ENCODE measurements around the gene NTRK3. TPM values are rescaled to one million over a fixed set of nuclear protein-coding genes. Genes with fewer than 3 reads are reported as not detected.
"Not testable (repeated sequence)": the region's sequence is repeated elsewhere in the genome, so short reads cannot be mapped to it uniquely, and the experiment has no call there.

Gene NTRK3
- total RNA-seq, 6 experiments from 2014 or later: 0.35 to 0.75 (median 0.46) TPM

DNA sequence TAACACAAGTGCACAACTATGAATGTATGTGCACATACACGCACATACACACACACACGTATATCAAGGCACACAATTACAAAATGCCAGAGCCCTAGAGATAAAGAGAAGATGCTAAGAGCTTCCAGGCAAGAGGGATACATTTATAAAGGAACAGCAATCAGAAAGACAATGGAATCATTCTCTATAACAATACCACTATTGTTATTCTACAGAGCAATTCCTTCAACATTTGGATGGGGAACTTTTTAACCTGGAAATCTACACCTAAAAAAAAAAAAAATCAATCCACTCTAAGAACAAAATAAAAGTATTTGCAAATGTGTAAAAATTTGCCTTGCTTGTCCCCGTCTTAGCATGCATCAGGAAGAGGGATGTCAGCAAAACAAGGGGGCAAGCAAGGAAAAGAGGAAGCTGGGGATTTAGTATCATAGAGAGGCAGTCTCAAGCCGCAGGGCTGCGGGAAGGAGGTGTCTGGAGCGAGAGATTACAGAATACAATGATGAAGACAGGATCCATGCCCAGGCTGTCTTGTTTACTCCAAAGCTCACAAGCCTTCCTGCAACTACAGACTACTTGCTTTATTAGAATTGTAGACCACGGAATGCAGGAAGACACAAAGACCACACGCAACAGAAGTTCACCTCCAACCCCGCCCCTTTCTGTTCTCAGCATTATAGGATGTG lies 220.2 kb downstream of the NTRK3 start:
- ATAC-seq: peak in 3 of 4 donors; percentile 26 to 45 (median 43)
- intact Hi-C loops (cut with DNase I): no loop called here
- H3K4me1 ChIP-seq: no peaks in the 10 kb centered on the region

DNA sequence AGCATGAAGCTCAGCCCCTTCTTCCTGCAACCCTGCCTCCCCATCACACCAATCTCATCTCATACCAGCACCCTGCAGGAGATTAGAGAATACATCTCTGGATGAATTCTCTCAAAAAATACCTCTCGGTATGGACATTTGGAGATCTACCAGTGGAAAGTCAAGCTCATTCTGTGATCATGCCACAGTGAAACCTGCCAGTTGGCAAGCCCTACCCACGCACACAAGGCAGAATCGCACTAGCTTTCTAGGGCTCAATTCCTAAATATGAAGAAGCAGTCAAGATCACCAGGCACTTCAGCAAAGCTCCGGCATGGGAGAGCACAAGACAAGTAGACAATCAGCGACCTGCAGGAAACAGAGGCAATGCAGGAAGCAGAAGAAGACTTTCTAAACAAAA lies 221.2 kb downstream of the NTRK3 start:
- ATAC-seq (no peak), DNase-seq (no peak)
- intact Hi-C loops (cut with DNase I): no loop called here
- Histone ChIP-seq H3K9me3 (no peaks in the 10 kb centered on the region), H3K27ac (no peak overlapping the region), H3K36me3 (no peaks in the 10 kb centered on the region), H3K4me1 (no peaks in the 10 kb centered on the region), H3K4me3 (no peak overlapping the region), H3K27me3 (no peaks in the 10 kb centered on the region)
- WGBS (ENCODE audit: insufficient coverage, low coverage, low lambda C conversion rate, missing lambda C conversion rate): 36% methylated on average over 4 of the region's 5 CpGs
- TF ChIP-seq POLR2A (IDR thresholded peaks at IDR 0.05): no peak
- TF ChIP-seq, protein P1, sequence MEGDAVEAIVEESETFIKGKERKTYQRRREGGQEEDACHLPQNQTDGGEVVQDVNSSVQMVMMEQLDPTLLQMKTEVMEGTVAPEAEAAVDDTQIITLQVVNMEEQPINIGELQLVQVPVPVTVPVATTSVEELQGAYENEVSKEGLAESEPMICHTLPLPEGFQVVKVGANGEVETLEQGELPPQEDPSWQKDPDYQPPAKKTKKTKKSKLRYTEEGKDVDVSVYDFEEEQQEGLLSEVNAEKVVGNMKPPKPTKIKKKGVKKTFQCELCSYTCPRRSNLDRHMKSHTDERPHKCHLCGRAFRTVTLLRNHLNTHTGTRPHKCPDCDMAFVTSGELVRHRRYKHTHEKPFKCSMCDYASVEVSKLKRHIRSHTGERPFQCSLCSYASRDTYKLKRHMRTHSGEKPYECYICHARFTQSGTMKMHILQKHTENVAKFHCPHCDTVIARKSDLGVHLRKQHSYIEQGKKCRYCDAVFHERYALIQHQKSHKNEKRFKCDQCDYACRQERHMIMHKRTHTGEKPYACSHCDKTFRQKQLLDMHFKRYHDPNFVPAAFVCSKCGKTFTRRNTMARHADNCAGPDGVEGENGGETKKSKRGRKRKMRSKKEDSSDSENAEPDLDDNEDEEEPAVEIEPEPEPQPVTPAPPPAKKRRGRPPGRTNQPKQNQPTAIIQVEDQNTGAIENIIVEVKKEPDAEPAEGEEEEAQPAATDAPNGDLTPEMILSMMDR (IDR thresholded peaks at IDR 0.05): no peak

More for the DNA sequence above, 220.2 kb downstream of the NTRK3 start:
- no peak for DNase-seq
- H3K4me3 ChIP-seq: no peak overlapping the region
- H3K27ac ChIP-seq: no peak overlapping the region
- H3K36me3 ChIP-seq: no peaks in the 10 kb centered on the region
- H3K9me3 ChIP-seq: no peaks in the 10 kb centered on the region
- no peak for TF ChIP-seq POLR2A (IDR thresholded peaks at IDR 0.05)
- TF ChIP-seq, protein P1 (IDR thresholded peaks at IDR 0.05): no peak
- WGBS (ENCODE audit: insufficient coverage, low coverage, low lambda C conversion rate, missing lambda C conversion rate): 13% methylated on average over 9 of the region's 9 CpGs
- H3K27me3 ChIP-seq: no peaks in the 10 kb centered on the region

DNA sequence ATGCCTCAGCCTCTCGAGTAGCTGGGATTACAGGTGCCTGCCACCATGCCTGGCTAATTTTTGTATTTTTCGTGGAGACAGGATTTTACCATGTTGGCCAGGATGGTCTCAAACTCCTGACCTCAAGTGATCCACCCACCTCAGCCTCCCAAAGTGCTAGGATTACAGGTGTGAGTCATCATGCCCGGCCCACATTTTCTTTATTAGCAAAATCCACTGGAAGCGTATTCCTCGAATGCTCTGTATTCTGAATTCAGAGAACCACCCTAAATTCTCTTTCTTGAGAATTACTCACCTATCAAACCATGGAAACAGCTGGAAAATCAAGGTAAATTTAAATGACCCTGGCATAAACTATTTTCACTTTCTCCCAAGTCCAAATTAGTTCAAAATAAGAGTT lies 223.1 kb downstream of the NTRK3 start:
- H3K27ac ChIP-seq; H3K36me3 ChIP-seq; intact Hi-C loops (cut with DNase I); H3K4me1 ChIP-seq; DNase-seq; H3K9me3 ChIP-seq; H3K27me3 ChIP-seq; ATAC-seq; H3K4me3 ChIP-seq: not testable (repeated sequence)
- 66% methylated on average over 4 of the region's 5 CpGs for WGBS (ENCODE audit: insufficient coverage, low coverage, low lambda C conversion rate, missing lambda C conversion rate)

DNA sequence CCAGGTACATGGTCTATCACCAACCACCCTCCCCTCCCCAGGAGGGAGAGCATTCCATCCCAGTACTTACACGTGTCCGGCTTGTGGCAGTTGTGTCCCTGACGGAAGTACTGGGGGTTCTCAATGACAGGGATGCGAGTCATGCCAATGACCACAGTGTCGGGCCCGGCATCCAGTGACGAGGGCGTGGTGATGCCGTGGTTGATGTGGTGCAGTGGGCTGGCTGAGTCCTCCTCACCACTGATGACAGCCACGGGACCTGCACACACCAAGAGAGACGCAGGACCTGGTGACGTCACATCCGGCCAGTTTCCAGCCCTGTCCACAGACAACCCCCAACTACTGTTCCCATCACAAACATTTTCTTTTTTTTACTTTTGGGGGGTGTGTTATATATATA lies 223.8 kb downstream of the NTRK3 start:
- Histone ChIP-seq H3K27me3 (no peaks in the 10 kb centered on the region), H3K4me1 (no peaks in the 10 kb centered on the region)
- 53% methylated on average over 2 of the region's 13 CpGs for WGBS (ENCODE audit: insufficient coverage, low coverage, low lambda C conversion rate, missing lambda C conversion rate)

DNA sequence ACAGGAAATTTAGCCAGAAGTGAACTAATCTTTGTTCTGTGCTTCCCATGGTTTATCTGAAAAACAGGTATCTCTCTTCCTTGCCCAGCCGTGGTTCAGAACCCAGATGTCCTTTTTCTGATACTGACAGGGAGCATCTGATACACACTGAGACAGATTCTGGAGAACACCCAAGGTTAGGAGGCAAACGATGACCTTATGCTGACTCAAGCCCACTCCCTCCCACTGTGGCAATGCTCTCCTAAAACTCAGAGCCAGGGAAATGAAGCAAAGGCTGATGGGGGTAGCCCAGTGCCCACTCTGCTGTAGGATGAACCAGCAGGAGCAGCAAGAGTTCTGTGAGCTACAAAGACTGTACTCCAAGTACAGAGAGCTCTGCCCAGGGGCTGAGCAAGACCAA lies 225.1 kb downstream of the NTRK3 start:
- TF ChIP-seq, protein P1 (IDR thresholded peaks at IDR 0.05): no peak
- TF ChIP-seq POLR2A (IDR thresholded peaks at IDR 0.05): no peak
- Histone ChIP-seq H3K4me3 (no peak overlapping the region), H3K27ac (no peak overlapping the region), H3K9me3 (no peaks in the 10 kb centered on the region), H3K27me3 (no peaks in the 10 kb centered on the region), H3K4me1 (no peaks in the 10 kb centered on the region), H3K36me3 (no peaks in the 10 kb centered on the region)
- intact Hi-C loops (cut with DNase I): no loop called here
- 25% methylated on average over 2 of the region's 2 CpGs for WGBS (ENCODE audit: insufficient coverage, low coverage, low lambda C conversion rate, missing lambda C conversion rate)
- ATAC-seq: no peak
- no peak for DNase-seq

More for the DNA sequence above, 223.8 kb downstream of the NTRK3 start:
- ATAC-seq: no peak
- intact Hi-C loops (cut with DNase I): no loop called here
- no peak for DNase-seq
- no peaks in the 10 kb centered on the region for H3K9me3 ChIP-seq
- no peak overlapping the region for H3K4me3 ChIP-seq
- no peaks in the 10 kb centered on the region for H3K36me3 ChIP-seq
- no peak for TF ChIP-seq POLR2A (IDR thresholded peaks at IDR 0.05)
- TF ChIP-seq, protein P1 (IDR thresholded peaks at IDR 0.05): no peak
- no peak overlapping the region for H3K27ac ChIP-seq
